SH-SY5Y (cell line): ENCODE data around the gene CCDC157.

Experiments
- GATA2 ChIP-seq: IDR thresholded peaks from 2 replicates; pipeline ENCODE4 v1.6.1; 2011; ENCODE audit warnings: mild to moderate bottlenecking, low read depth, low read length
- GATA3 ChIP-seq: IDR thresholded peaks from 2 replicates; pipeline ENCODE4 v1.6.1; 2011; ENCODE audit warnings: low read depth, mild to moderate bottlenecking, low read length, moderate library complexity

DNA sequence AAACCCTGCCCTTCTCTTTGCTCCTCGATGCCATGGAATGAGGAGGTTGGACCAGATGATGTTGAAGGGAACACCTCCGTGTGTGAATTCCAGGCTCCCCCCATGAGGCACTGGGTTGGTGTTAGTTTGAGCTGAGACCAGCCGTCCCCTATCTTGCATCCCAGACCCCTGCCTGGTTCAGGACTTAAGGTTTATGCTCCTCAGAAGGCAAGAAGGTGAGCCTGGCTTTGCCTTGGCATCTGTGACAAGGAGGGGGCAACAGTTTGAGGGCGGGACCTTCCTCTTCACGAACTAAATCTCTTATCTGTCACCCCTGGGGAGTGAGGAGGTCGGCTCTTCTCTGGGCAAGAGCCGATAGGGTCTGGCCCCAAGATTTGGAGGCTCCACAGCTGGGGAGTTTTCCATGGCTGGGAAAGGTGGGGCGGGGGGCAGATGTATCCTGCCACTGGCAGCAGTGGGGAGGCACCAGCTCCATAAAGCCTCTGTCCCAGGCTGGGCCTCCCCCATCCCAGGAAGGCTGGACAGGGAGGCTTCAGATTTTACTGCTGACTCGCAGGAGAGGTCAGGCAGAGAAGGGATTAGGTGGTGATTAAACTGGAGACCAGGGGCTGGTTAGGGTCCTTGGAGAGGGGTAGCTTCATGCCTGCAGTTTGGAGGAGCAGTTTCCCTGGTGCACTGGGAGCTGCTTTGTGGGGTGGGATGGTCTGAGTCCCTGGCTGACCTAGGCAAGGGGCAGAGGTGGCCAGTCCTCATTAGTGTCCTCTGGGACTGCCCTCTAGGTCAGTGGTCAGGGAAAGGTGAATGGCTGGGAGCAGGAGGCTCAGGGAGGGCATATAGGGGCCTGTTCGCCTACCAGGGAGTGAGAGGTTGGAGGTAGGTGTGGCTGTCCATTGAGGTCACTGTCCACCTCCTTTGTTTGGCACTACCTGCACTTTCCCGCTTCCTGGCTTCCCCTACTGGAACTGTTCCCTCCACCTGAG lies 41.1 kb downstream of the CCDC157 start:
- TF ChIP-seq GATA2 (no peak), GATA3 (no peak)
